GM19025 (cell line): ENCODE measurements around the gene TIMM23.

Source experiments
- ATAC-seq: cut with Tn5 transposase; IDR thresholded peaks from one replicate; pipeline ENCODE4 v1.9.1; 2021; ENCODE audit warnings: mild to moderate bottlenecking, low read depth, moderate library complexity; ENCODE audit not compliant: unreplicated experiment

TIMM23 gene

DNA sequence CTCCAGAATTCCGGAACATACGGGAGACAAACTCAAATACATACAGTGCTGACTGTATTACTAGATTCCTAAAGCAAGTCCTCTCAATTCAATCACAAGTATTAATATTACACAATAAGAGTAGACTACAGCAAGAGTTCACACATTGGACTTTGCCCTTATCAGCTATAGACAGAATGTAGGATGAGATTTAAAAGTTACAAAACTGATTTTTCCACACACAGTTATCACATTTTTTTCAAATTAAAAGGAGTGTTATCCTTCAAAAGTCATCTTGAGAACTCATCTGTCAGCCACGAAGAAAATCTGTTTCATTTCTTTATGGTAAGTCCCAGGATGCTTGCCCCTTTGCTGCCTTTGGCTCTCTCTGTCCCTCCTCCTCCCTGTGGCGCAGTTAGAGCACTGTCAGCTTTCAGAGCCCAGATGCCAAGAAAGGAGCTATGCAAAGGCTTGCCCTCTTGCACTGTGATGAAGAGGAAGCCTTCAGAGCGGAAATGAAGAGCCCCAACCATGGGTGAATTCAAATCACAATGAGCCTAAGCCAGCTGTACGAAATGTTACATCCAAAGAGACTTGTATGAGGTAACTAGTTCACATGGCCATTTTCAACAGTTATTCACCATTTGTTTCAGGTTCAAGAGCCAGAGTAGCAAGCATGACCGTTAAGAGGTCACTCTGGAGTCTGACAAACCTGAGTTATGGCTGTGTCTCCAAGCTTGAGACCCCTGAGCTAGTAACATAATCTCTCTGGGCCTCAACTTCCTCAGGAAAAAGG lies 47.5 kb downstream of the TIMM23 start:
- no peak for ATAC-seq

DNA sequence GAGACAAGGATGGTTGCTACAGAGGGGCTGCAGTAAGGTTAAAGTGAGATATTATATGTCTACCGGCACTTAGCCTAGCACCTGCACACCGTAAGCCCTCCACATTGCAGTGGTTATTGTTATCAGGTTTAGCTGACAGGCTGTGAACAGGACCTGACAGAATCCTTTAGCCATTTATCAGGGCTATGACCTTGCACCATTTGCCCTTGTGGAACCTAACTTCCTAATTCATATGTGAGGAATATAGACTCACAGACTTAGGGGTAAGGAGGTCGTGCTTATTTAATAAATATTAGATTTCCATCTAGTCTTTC lies 48.0 kb downstream of the TIMM23 start:
- ATAC-seq = no peak

DNA sequence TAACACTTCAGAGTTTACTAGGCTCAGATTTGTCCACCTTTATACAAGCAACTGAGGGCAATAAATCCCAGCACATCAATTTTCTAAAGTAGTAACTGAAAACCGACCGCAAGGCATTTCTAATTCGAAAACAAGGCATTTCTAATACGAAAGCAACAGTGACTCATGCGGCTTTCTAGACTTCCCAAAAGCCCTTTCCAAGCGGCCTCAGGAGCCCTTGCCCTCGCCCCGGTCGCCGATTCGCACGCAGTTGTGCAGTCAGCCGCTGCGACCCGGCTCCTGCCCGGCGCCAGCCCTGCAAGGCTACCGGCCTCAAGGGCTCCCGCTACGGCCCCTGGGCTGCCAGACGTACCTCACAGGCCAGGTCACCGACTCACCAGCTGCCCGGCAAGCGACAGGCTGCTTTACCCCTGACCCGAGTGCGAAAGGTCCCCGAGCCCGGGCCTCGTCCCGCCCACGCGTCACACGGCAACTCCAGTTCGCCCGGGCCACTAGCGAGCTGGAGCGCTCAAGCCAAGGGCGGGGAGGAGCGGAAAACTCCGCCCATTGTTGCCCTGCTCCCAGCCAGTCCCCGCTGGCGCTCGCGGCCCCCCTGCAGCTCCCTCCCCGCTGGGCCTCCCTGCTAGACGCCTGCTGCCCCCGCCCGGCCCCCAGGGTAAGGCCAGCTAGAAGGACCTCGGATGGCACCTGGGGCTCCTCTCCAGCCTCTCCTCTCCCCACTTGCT lies 50.9 kb downstream of the TIMM23 start:
- ATAC-seq = peak; percentile 93

DNA sequence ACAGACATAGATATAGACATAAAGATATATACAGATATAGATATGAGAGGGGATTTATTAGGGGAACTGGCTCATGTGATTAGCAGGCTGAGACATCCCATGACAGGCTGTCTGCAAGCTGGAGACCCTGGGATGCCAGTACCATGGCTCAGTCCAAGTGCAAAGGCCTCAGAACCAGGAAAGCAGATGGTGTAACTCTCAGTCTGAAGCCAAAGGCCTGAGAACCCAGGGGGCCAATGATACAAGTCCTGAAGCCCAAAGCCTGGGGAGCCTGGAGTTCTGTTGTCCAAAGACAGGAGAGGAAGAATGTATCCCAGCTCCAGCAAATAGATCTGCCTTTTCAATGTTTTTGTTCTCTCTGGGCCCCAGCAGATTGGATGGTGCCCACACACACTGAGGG lies 52.7 kb downstream of the TIMM23 start:
- no peak for ATAC-seq

DNA sequence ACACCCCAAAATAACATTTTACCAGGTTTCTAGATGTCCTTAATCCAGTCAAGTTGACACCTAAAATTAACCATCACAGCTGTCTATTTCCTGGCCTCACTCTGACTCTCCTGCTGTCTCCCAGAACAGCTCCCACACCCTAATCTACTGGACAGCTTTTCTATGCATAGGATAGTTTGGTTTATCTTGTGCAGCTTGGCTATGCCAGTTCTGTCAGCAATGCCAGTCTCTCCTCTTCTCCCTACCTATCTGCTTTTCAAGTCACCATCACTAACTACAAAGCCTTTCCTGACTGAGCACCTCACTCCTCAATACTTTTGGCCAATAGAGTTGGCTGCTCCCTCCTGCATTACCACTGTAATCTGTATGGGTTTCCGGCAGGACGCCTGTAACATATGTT lies 53.1 kb downstream of the TIMM23 start:
- ATAC-seq = no peak

DNA sequence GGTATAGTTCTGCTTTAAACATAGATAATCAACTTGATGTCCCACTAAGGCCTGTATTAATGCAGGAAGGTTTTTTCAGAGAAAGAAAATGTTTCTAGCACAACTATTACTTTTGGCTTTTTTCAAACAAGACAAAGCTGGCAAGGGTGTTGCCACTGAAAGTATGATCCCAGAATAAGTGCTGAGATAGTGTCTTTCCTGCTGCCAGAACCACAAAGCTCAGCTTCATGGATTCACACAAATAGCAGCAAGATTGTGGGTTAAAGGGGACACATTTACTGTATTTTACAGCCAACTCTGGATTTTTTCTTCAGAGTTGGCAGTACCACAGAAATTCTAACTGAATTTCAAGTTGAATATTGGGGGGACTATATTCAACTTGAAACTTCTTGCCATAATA lies 53.8 kb downstream of the TIMM23 start:
- no peak for ATAC-seq

DNA sequence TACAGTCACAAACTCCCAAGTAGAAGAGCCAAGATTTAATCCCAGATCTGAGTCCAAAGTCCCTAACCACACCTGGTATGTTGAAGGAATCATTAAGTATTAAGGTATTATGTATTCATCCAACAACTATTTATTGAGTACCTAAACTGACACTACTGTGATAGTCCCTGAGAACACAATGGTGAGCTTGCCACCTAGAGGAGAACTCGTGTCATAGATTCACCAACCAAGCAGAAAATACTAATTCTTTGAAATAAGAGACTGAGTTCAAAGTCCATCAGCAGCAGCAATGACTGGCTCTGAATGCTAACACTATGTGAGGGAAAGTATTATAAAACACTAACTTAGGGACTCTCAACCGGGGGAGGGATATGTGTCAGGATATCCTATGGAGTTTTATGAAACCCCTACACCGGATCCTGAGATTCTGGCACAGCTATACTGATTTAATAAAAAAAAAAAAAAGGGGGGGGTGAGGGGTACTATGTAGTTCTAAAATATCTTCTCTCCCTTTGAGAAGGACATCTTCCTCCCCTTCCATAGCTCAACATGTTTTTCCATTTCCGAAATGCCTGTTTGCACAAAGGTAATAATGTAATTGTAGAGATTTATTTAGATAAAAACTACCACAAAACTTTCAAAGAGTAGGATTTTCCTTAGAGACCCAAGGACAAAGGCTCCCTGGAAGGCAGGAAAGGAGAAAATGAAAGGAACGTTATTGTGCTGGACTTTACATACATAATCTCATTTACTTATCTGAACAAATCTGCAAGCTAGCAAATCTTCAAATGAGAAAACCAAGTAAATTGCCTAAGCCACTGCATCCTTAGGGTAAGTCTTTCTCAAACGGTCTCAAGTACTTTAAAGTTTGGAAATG lies 56.5 kb downstream of the TIMM23 start:
- peak; percentile 35 for ATAC-seq

DNA sequence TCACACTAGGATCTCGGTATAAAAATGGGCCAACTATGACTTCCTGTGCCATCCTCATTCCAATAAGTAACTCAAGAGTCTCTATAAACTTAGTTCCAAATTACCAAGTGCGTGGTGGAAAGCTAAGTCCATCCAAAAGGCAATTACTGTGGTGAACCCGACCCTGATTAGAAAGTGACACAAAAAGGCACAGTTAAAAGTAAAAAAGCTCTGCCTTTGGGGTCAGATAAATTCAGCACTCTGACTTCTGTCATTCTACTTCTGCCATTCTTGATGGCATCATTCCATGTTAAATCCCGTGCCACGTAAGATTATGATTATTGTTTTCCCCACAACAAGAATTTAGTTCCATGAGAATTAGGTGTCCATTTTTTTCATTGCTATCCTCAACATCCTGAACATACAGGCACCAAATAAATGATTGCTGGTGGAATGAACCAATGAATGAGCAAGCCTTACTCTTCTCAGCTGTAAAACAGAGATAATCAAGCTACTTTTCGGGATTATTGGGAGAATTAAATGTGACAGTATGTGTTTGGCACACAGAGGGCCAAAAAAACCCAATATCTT lies 57.3 kb downstream of the TIMM23 start:
- ATAC-seq = no peak

DNA sequence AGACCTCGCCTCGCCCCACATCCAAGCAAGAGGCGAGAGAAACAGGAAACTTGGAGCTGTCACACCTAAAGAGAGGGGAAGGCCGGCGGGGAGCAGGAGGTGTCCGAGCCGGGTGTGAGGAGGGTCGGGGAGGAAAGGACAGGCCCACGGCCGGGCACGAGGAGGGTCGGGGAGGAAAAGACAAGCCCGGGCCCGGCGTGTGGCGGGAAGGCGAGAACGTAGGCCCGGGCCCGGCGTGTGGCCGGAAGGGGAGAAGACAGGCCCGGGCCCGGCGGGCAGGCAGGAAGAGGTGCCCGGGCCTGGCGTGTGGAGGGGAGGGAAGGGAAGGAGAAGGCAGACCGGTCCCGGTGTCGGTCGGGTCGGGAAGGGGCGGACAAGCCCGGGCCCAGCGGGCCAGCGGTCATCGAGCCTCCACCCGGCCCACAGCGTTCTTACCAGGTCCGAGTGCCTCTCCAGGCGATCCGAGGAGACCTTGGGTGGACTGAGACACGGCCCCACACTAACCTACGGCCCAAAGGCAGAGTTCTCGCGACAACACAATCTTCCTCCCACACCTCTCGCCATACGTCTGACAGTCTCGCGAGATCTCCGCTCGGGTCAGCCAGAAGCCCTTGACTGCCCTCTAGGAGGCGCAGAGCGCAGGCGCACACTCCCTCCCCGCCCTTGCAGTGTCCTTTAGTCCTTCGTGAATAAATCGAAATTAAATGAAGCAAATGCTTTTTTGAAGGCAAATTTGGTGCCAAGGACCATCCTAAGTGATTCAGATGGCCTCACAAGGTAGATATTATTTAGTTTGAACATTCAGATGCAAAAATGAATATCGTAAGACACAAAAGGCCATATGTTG lies 58.0 kb downstream of the TIMM23 start, which contains the start of gene NCOA4:
Gene NCOA4 (minus strand): TSS at position 533 of the 847 bp plus-strand sequence. CDS start 13,943 bp downstream, outside the sequence.
- peak; percentile 95 for ATAC-seq

DNA sequence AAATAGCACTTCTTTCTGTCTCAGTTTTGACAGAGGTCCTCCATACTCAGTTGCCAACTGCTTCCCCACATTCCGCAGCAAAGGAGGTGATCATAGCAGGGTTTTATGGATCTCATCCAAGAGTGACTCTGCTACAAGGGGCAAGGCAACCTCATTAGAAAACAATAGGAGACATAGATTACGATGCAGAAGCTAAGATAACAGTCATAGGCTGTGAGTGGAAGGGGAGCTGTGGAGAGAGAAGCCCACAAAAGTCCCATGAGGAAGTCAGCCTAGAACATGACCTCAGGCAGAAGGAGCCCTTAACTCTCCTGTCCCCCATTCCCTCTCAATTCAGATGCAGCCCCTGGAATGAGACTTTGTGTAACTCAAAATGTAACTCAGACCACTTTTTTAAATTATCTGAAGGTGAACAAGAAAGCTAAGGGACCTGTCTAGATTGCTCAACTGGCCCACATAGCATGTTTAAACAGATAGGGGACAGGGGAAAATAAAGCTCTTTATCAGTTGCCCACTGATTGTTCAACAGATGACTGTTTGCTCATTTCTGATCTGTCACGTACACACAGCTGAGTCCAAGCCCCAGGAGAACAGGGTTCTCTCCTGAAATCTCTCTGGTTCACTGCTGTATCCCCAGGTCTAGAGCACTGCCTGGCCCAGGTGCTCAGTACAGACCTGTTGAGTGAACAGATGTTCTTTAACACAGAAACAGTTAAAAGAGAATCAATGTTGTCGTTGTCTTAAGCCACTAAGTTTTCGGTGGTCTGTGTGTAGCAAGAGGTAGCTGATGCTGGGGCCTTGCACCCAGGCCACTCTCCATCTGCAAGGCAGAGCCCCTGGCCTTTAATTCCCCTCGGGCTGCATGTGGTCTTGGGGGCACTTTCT lies 59.6 kb downstream of the TIMM23 start:
- no peak for ATAC-seq

DNA sequence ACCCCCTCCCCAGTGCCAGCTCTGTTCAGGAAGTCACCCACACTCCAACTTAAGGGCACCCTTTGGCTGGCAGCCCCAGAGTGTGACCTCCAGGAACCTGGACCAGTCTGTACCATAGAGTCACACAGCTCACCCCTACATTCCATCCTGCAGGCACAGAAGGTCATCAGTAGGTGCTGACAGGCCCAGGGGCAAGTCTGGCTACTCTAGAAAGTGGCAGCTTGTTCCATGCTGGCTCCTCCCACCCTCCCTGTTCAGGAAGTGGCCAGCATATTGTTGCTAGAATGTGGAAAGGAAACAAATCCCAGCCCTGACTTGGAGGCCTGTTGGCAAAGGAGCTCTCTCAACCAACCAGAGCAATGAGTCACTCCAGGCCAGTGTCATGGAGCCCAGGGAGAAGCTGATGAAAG lies 61.3 kb downstream of the TIMM23 start:
- no peak for ATAC-seq

DNA sequence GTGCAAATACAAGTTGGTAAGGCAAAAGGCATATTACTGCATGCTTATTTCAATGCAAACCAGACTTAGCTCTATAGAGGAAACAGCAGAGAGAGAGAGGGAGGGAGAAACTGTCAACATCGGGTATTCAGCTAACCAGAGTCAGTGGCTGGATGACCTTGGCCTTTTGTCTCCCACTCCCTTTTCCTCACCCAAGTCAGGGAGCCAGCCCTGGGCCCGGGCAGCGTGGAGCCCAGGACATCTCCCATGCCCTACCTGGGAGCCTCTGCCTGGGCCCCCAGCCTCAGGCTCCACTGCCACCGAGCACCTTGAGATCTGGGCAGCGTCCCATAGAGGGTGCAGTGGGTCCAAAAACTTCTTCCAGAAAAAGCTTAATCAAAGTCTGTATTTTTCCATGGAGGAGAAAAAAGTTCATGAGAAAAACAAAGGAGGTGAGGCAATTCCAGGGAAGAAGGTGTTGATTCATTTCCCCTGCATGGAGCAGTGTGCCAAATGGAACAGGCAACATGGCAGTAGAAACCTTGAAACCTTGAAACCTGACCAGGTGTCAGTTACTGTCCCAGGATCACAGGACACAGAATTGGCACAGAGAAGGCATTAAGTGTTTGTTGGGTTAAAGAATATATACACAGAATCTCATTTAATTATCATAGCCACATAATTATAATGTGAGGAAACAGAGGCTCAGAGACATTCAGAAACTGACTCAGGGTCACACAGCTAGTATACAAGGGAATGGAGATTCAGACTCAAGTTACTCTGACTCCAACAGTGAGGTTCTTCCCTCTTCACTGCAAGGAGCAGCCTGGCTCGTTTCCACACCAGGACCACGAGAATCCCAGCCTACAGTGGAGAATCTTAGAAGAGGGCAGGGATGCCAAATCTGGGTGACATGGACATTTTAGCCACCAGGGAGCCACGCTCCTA lies 63.9 kb downstream of the TIMM23 start:
- no peak for ATAC-seq

DNA sequence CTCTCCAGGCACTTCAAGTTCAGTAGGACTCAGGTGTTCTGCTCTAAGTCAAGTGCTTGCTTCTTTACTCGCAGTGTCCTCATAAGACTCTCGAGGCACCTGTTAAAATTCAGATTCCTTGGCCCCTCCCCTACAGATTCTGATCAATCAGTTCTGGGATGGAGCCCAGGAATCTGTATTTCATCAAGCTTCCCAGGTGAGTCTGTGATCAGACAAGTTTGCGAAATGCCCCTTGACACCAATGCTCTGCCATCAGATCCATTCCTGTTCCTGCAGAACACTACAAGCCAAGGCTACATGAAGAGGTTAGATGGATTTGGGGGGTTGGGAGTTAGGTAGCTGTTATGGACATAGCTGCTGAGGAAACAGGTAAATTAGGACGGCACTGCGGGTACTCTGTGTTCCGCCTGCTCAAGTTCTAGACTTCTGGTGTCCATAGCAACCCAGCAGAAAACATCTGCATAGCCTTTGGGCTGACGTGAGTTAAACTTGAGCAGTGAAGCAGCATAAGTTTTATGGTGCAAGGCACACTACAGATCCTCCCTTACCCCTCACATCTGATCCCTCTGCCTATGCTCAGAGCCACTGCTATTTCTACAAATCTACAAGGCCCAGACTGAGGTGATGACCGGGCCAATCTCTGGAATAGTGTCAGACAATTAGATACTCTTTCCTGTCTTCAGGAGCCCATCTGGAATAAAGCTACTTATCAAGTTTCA lies 65.0 kb downstream of the TIMM23 start:
- no peak for ATAC-seq

DNA sequence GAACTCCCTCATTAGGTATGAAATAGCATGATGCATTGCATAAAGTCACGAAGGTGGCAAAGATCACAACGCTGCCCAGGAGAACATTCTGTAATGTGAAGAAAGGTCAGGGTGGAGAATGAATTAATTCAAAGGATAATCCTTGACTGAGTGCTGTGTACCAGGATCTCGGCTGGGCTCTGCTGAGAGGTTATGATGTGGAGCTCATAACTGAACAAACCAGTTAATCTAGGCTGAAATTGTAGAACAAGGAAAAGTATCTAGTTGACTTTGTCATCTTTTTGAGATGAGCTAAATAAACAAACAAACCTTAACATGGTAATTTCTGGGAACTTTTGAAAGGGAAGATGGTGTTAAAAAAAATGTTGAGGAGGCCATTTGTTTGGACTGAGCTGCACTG lies 67.7 kb downstream of the TIMM23 start:
- ATAC-seq = no peak

DNA sequence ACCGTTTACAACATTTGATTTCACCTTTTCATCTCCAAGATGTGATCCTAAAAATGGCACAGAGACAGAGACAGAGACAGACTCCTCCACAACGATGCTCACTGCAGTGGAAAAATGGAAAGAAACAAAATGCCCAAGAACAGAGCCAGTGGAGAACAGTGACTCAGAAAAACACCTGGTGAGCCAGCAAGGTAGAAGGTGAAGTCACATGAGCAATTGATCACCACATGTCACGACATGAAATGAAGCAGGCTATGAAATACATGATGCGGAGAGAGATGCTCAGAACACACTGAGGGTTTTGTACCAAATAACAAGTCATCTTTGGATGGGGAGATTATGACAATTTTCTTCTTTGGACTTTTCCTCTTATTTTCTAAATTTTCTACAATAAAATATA lies 70.2 kb downstream of the TIMM23 start:
- ATAC-seq = no peak

DNA sequence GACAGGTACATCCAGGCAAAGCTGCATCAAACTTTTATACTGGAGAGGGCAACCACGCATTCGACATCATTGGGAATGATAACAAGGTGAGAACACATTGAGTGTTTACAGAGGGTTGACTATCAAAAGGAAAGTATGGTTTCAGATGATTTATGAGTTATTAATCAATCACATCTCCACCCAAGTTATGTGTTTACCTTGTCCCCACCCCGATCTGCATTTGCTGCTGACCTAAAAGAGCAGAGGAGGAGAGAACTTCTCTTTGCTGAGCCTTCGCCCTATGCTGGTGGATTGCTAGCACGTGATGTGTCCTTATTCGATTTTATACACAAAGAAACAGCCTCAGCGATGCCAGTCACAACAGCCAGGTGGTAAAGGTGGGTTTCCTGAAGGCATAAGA lies 74.0 kb downstream of the TIMM23 start, which contains the start of gene MSMB:
Gene MSMB (minus strand): TSS at position 9 of the 400 bp plus-strand sequence. CDS start 32 bp downstream, outside the sequence.
- no peak for ATAC-seq

DNA sequence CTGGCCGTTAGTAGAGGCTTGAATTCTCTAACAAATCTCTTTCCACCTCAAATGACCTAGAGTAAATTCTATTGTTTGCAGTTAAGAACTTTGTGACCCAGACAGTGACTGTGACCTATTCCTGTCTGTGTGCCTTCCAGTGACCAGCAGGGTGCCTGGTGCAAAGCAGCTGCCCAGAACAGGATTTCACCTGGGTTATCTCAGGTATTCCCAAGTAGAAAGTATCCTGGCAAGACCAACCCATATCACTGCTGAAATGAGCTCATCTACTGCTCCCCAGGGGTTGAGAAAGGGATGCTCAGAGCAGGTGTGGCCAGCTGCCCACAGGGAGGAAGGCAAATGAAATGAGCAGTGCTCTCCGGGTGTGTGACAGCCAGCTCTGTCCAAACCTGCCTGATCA lies 75.9 kb downstream of the TIMM23 start:
- ATAC-seq = no peak
